Neuronal stem cell (in vitro differentiated cells): ENCODE measurements around the gene TM9SF1.

Experiments used
- DNase-seq: peaks from one replicate; pipeline ENCODE4 v3.0.0-alpha.2; 2013; ENCODE audit warnings: low spot score
- H2AFZ ChIP-seq: one replicate; pipeline ENCODE4 v1.6.1; 2013; ENCODE audit warnings: mild to moderate bottlenecking, low read length, inconsistent platforms
- H2AK5ac ChIP-seq: 2 replicates; pipeline ENCODE4 v1.6.1; 2013; ENCODE audit warnings: low read depth, mild to moderate bottlenecking, inconsistent platforms, low read length, moderate library complexity, mixed read lengths
- H2BK120ac ChIP-seq: 2 replicates; pipeline ENCODE4 v1.6.1; 2013; ENCODE audit warnings: low read depth, mild to moderate bottlenecking, inconsistent platforms, low read length, moderate library complexity, mixed read lengths
- H2BK12ac ChIP-seq: one replicate; pipeline ENCODE4 v1.6.1; 2013; ENCODE audit warnings: low read length, inconsistent platforms
- H2BK15ac ChIP-seq: 2 replicates; pipeline ENCODE4 v1.6.1; 2013; ENCODE audit warnings: mild to moderate bottlenecking, low read length, inconsistent platforms, mixed read lengths
- H2BK5ac ChIP-seq: one replicate; pipeline ENCODE4 v1.6.1; 2013; ENCODE audit warnings: inconsistent platforms, mild to moderate bottlenecking, low read length, moderate library complexity
- H3K14ac ChIP-seq: one replicate; pipeline ENCODE4 v1.6.1; 2013; ENCODE audit warnings: low read length, inconsistent platforms
- H3K18ac ChIP-seq: 2 replicates; pipeline ENCODE4 v1.6.1; 2013; ENCODE audit warnings: low read length, inconsistent platforms
- H3K23ac ChIP-seq: 2 replicates; pipeline ENCODE4 v1.6.1; 2013; ENCODE audit warnings: low read depth, mild to moderate bottlenecking, mixed read lengths, low read length, inconsistent platforms; ENCODE audit not compliant: poor library complexity
- H3K27ac ChIP-seq: replicated peaks from 3 replicates; pipeline ENCODE4 v1.5.1; 2013; ENCODE audit warnings: low read length, inconsistent platforms
- H3K27me3 ChIP-seq, 3 experiments: 2 replicates each; pipeline ENCODE4 v1.6.1; 2013; ENCODE audit warnings: low read length in 3 of 3, mild to moderate bottlenecking in 2 of 3, inconsistent platforms in 1 of 3, low read depth in 1 of 3, mixed read lengths in 1 of 3, moderate library complexity in 1 of 3; ENCODE audit not compliant: control insufficient read depth in 3 of 3, insufficient read depth in 3 of 3
- H3K36me3 ChIP-seq, 2 donors: replicated peaks in 1 of 2; 2 replicates each; pipeline ENCODE4 v1.6.1; 2013; ENCODE audit warnings: low read length in 2 of 2; ENCODE audit not compliant: control insufficient read depth in 2 of 2, insufficient read depth in 2 of 2
- H3K4ac ChIP-seq: 2 replicates; pipeline ENCODE4 v1.6.1; 2013; ENCODE audit warnings: inconsistent platforms, mild to moderate bottlenecking, low read length, moderate library complexity
- H3K4me1 ChIP-seq, 2 donors: 1 replicate in 1 of 2; 2 replicates in 1 of 2; pipeline ENCODE4 v1.6.1; 2013; ENCODE audit warnings: low read length in 2 of 2, low read depth in 1 of 2; ENCODE audit not compliant: control insufficient read depth in 2 of 2, insufficient read depth in 1 of 2
- H3K4me2 ChIP-seq: one replicate; pipeline ENCODE4 v1.6.1; 2013; ENCODE audit warnings: mild to moderate bottlenecking, low read length, inconsistent platforms; ENCODE audit not compliant: insufficient read depth, poor library complexity, severe bottlenecking
- H3K4me3 ChIP-seq, 2 donors: 2 replicates each; pipeline ENCODE4 v1.5.1; 2013; ENCODE audit warnings: low read length in 2 of 2, mild to moderate bottlenecking in 2 of 2, inconsistent platforms in 1 of 2, moderate library complexity in 1 of 2
- H3K79me1 ChIP-seq: one replicate; pipeline ENCODE4 v1.6.1; 2013; ENCODE audit warnings: low read depth, mild to moderate bottlenecking, inconsistent platforms, low read length, moderate library complexity
- H3K9ac ChIP-seq: one replicate; pipeline ENCODE4 v1.6.1; 2013; ENCODE audit warnings: mild to moderate bottlenecking, low read depth, low read length, inconsistent platforms; ENCODE audit not compliant: poor library complexity
- H3K9me3 ChIP-seq, 2 donors: replicated peaks in 1 of 2; 2 replicates each; pipeline versions ENCODE3 to v1.6.1; 2013; ENCODE audit warnings: low read length in 2 of 2, mild to moderate bottlenecking in 2 of 2, inconsistent platforms in 1 of 2, low read depth in 1 of 2, mixed read lengths in 1 of 2, moderate library complexity in 1 of 2; ENCODE audit not compliant: control insufficient read depth in 2 of 2, insufficient read depth in 1 of 2
- H4K8ac ChIP-seq: one replicate; pipeline ENCODE4 v1.6.1; 2013; ENCODE audit warnings: low read depth, mild to moderate bottlenecking, inconsistent platforms, low read length, moderate library complexity
- H4K91ac ChIP-seq: one replicate; pipeline ENCODE4 v1.6.1; 2013; ENCODE audit warnings: low read length, low read depth, mild to moderate bottlenecking, inconsistent platforms; ENCODE audit not compliant: poor library complexity
- WGBS, 2 donors: extraction: QIAGEN DNeasy Blood & Tissue Kit; methylation state at CpG; one replicate each; pipeline ENCODE4 v1.1.7; 2013; ENCODE audit warnings: missing lambda C conversion rate in 2 of 2, mixed read lengths in 1 of 2; ENCODE audit not compliant: insufficient read length in 2 of 2, insufficient replicate concordance in 1 of 2; ENCODE audit errors: extremely low coverage in 2 of 2; 5-methylcytosine and 5-hydroxymethylcytosine counted together

The TM9SF1 gene

DNA sequence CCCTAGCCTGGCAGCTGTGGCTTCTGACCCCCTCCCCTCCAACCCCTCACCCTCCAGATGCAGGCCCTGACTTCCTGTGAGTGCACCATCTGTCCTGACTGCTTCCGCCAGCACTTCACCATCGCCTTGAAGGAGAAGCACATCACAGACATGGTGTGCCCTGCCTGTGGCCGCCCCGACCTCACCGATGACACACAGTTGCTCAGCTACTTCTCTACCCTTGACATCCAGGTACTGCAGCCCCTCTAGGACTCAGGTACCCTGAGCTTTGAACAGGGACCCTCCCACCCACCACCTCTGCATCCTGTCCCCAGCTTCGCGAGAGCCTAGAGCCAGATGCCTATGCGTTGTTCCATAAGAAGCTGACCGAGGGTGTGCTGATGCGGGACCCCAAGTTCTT is 40.1 kb downstream of the TM9SF1 start:
- Histone ChIP-seq H3K4me2 (no peak overlapping the region), H3K27me3 (no peaks in the 10 kb centered on the region), H2BK12ac (no peak overlapping the region), H4K91ac (no peak overlapping the region), H3K36me3 (peaks cover 53 to 84% of the 10 kb centered on the region in 2 donors), H3K4ac (no peak overlapping the region), H3K23ac (no peak overlapping the region), H3K9ac (peak overlapping the region; percentile 79), H3K4me3 (no peak overlapping the region), H3K14ac (no peak overlapping the region), H3K27ac (no peak overlapping the region), H4K8ac (no peak overlapping the region), H2BK15ac (no peak overlapping the region), H3K18ac (no peak overlapping the region), H3K79me1 (peaks cover 2% of the 10 kb centered on the region), H2BK120ac (no peak overlapping the region), H2AK5ac (no peak overlapping the region), H3K4me1 (no peaks in the 10 kb centered on the region), H3K9me3 (no peaks in the 10 kb centered on the region), H2BK5ac (no peak overlapping the region), H2AFZ (no peak overlapping the region)
- no peak for DNase-seq
- no CpG with 5 or more reads among the region's 10 CpGs for whole genome bisulfite sequencing, 2 donors

- H3K36me3 ChIP-seq = peaks cover 45 to 72% of the 10 kb centered on the region in 2 donors
- no peak overlapping the region for H2AFZ ChIP-seq
- H4K91ac ChIP-seq = no peak overlapping the region
- no peaks in the 10 kb centered on the region for H3K9me3 ChIP-seq
- no peak overlapping the region for H3K9ac ChIP-seq
- H2BK15ac ChIP-seq = no peak overlapping the region
- H3K14ac ChIP-seq = no peak overlapping the region
- H3K4me2 ChIP-seq = no peak overlapping the region
- DNase-seq = no peak
- H2BK5ac ChIP-seq = no peak overlapping the region
- no peak overlapping the region for H2AK5ac ChIP-seq
- peaks cover 4 to 5% of the 10 kb centered on the region in 2 donors for H3K4me1 ChIP-seq
- H4K8ac ChIP-seq = no peak overlapping the region
- WGBS, 2 donors = no CpG with 5 or more reads among the region's 16 CpGs
- no peak overlapping the region for H3K23ac ChIP-seq
- H3K27me3 ChIP-seq = no peaks in the 10 kb centered on the region
- H2BK120ac ChIP-seq = no peak overlapping the region
- H2BK12ac ChIP-seq = no peak overlapping the region
- H3K4ac ChIP-seq = no peak overlapping the region
- H3K18ac ChIP-seq = no peak overlapping the region
- no peak overlapping the region for H3K27ac ChIP-seq
- H3K4me3 ChIP-seq = no peak overlapping the region
- H3K79me1 ChIP-seq = peaks cover 13% of the 10 kb centered on the region
Observed at GRCh38 chr14:24151404-24152080, 43.7 kb downstream of the TM9SF1 start.

DNA sequence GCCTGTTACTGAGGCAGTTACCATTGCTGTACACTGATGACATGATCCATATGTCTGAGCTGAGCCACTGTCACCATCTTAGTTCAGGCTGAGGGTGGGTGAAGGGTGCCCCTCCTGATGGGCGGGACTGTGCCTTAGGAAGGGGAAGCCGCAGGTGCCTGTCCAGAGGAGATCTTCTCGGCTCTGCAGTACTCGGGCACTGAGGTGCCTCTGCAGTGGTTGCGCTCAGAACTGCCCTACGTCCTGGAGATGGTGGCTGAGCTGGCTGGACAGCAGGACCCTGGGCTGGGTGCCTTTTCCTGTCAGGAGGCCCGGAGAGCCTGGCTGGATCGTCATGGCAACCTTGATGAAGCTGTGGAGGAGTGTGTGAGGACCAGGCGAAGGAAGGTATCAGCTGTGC is 44.2 kb downstream of the TM9SF1 start:
- Histone ChIP-seq H3K27ac (no peak overlapping the region), H3K36me3 (peaks cover 44 to 68% of the 10 kb centered on the region in 2 donors)

DNA sequence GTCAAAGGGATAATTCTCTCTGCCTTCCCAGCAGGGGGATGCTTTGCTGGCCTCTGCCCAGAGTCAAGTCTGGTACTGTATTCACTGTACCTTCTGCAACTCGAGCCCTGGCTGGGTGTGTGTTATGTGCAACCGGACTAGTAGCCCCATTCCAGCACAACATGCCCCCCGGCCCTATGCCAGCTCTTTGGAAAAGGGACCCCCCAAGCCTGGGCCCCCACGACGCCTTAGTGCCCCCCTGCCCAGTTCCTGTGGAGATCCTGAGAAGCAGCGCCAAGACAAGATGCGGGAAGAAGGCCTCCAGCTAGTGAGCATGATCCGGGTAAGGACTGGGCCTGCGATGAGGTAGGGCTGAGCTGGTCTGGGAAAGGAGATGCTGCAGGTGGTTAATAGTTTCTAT is 44.7 kb downstream of the TM9SF1 start:
- DNase-seq = no peak
- Histone ChIP-seq H3K14ac (no peak overlapping the region), H3K4me1 (peaks cover 7 to 13% of the 10 kb centered on the region in 2 donors), H2BK15ac (no peak overlapping the region), H3K9me3 (no peaks in the 10 kb centered on the region), H2AFZ (no peak overlapping the region), H3K23ac (no peak overlapping the region), H3K4me3 (no peak overlapping the region), H3K18ac (no peak overlapping the region), H3K4me2 (no peak overlapping the region), H3K9ac (no peak overlapping the region), H2AK5ac (no peak overlapping the region), H3K79me1 (peaks cover 13% of the 10 kb centered on the region), H2BK12ac (no peak overlapping the region), H3K27me3 (no peaks in the 10 kb centered on the region), H4K91ac (no peak overlapping the region), H2BK120ac (no peak overlapping the region), H4K8ac (no peak overlapping the region), H2BK5ac (no peak overlapping the region), H3K36me3 (peaks cover 41 to 63% of the 10 kb centered on the region in 2 donors), H3K27ac (no peak overlapping the region), H3K4ac (no peak overlapping the region)
- WGBS, 2 donors = no CpG with 5 or more reads among the region's 9 CpGs

More for the DNA sequence above, 44.2 kb downstream of the TM9SF1 start:
- H3K23ac ChIP-seq = no peak overlapping the region
- H2BK15ac ChIP-seq = no peak overlapping the region
- no peak overlapping the region for H2BK12ac ChIP-seq
- no peak overlapping the region for H3K4me2 ChIP-seq
- no peaks in the 10 kb centered on the region for H3K9me3 ChIP-seq
- no peak overlapping the region for H2AFZ ChIP-seq
- DNase-seq = no peak
- H3K14ac ChIP-seq = no peak overlapping the region
- no peak overlapping the region for H4K91ac ChIP-seq
- H4K8ac ChIP-seq = no peak overlapping the region
- H2BK120ac ChIP-seq = no peak overlapping the region
- H2AK5ac ChIP-seq = no peak overlapping the region
- H2BK5ac ChIP-seq = no peak overlapping the region
- H3K4me3 ChIP-seq = no peak overlapping the region
- H3K9ac ChIP-seq = peak overlapping the region; percentile 13
- no CpG with 5 or more reads among the region's 9 CpGs for WGBS, 2 donors
- no peak overlapping the region for H3K18ac ChIP-seq
- no peaks in the 10 kb centered on the region for H3K27me3 ChIP-seq
- H3K4ac ChIP-seq = no peak overlapping the region
- H3K4me1 ChIP-seq = peaks cover 4 to 9% of the 10 kb centered on the region in 2 donors
- peaks cover 13% of the 10 kb centered on the region for H3K79me1 ChIP-seq
